GM18867 (cell line): Measurements from ENCODE around the gene SPATA9.

Source experiments
- ATAC-seq: cut with Tn5 transposase; IDR thresholded peaks from one replicate; pipeline ENCODE4 v1.9.1; 2021; ENCODE audit warnings: mild to moderate bottlenecking, moderate library complexity; ENCODE audit not compliant: unreplicated experiment

The SPATA9 gene

GRCh38 chr5:95621839-95622629, 60.8 kb downstream of the SPATA9 start:
- no peak for ATAC-seq

DNA sequence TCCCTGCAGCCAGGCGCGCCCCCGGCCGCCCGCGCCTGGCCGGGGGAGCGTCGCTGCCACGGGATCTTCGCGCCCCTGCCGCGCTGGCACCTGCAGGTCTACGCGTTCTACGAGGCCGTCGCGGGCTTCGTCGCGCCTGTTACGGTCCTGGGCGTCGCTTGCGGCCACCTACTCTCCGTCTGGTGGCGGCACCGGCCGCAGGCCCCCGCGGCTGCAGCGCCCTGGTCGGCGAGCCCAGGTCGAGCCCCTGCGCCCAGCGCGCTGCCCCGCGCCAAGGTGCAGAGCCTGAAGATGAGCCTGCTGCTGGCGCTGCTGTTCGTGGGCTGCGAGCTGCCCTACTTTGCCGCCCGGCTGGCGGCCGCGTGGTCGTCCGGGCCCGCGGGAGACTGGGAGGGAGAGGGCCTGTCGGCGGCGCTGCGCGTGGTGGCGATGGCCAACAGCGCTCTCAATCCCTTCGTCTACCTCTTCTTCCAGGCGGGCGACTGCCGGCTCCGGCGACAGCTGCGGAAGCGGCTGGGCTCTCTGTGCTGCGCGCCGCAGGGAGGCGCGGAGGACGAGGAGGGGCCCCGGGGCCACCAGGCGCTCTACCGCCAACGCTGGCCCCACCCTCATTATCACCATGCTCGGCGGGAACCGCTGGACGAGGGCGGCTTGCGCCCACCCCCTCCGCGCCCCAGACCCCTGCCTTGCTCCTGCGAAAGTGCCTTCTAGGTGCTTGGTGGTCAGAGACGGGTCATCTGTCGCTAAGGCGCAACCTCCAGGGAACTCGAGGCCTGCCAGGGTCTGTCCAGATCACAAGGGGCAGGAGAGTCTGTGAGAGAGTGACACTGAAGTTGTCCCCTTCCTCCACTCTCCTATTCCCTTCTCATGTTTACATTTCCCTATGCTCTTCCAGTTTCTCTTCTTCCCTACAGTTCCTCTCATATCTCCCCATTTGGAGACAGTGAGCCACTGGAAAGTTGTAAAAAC, 61.6 kb downstream of the SPATA9 start:
- peak; percentile 49 for ATAC-seq

GRCh38 chr5:95620030-95620869, 62.5 kb downstream of the SPATA9 start, which contains the start of gene GPR150:
GPR150 (plus strand) TSS chr5:95620087; CDS start chr5:95620276, 189 bp downstream.
- peak; percentile 69 for ATAC-seq

DNA sequence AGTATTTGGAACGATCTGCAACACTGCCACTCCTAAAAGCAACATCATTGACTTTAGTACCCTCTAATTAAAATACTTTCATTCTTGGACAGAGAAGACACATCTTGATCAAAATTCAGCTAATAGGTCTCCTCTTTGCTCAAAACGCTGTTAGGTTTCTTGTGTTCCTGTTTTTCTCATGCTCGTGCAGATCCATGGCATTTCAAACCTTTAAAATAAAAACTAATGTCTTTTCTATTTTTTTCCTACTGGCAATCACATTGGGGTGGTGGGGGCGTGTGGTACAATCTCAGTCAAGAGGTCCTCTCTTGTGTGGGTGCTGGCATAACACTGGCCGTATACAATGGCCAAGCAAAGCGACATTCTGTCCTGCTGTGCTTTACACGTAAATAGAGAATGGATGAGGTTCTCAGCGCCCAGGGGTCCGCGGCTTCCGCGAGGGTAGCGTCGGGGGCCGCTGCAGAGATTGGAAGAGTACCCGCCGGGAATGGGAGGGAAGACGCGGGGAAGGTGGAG, 63.2 kb downstream of the SPATA9 start:
- ATAC-seq: no peak

DNA sequence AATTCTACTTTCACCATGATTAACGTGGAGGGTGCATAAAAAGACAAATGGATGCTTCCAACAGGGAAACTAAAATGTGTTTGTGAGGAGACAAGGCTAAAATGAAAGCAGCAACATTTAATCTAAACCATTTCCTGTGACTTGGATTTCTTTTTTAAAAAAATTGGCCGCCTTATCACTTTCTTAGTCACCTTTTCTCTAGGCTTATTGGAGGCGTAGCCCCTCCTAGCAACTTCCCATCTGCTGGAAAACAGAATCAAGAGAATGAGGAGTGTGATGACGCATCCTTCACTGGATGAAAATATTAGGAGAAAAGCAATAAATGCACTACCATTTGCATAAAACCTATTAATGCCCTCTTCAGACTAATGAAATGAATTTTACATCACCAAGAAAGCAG, 63.7 kb downstream of the SPATA9 start:
- no peak for ATAC-seq

DNA sequence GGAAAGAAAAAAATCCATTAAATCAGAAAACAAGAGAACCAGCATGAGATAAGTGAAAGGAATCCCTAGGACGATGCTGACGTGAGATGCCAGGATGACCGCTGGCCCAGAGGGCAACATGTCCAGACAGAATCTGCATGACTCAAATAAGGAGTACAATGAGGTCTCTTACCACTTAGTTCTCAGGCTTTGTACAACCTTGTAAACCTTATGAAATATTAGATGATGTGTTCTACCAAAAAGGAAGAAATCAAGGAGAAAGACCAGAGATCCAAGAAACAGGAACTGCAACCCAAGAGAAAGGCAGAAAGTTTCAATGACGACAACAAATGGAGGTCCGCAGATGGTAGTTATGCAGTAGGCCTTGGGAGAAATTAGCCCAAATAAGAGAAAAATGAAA, 65.7 kb downstream of the SPATA9 start:
- ATAC-seq: no peak

DNA sequence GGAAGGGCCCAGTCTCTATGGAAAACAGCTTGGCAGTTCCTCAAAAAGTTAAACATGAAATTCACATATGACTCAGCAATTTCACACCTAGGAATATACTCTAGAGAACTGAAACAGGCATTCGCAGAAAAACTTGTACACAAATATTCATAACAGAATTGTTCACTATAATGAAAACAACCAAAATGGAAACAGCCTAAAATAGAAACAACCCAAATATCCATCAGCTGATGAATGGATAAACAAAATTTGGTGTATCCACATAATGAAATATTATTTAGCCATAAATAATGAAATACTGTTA, 67.7 kb downstream of the SPATA9 start:
- peak; percentile 73 for ATAC-seq

GRCh38 chr5:95613514-95613913, 69.3 kb downstream of the SPATA9 start:
- no peak for ATAC-seq

DNA sequence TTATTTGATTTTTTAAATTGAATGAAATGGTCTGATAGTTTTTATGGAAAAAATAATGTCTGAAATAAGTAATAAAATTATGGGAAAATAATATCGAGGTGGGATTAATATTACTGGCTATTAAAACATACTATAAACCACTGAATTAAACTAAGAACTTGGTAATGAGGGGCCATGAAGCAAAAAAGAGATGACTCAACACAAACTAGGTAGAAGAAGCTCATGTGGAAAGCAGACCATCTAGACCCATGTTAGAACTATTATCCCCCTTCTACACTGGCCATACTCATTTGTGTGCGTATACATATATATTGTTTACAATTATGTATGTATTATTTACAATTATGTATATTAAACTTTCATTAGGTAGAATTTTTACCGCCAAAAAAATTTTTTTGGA, 71.4 kb downstream of the SPATA9 start:
- ATAC-seq: no peak

GRCh38 chr5:95610546-95610945, 72.2 kb downstream of the SPATA9 start:
- ATAC-seq: no peak

DNA sequence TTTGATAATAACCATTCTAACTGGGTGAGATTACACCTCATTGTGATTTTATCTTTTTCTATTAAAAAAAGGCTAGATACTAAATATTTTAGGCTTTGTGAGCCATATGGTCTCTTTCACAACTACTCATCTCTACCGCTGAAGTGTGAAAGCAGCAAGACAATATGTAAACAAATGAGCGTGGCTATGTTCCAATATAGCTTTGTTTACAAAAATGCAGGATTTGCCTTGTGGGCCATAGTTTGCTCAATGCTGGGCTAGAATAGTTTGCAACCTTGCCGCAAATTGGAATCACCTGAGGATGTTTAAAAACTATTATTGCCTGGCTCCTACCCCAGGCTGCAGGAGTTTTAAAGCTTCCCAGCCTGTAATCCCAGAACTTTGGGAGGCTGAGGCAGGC, 73.1 kb downstream of the SPATA9 start:
- no peak for ATAC-seq
